Activated naive CD8-positive, alpha-beta T cell treated with anti-CD3 and anti-CD28 coated beads, Interleukin-2, amount 50 U/mL, for 16 hours (primary cell): ENCODE measurements around the gene ATP6V0E1.
"Not testable (repeated sequence)": the region's sequence is repeated elsewhere in the genome, so short reads cannot be mapped to it uniquely, and the experiment has no call there.

Experiments
- DNase-seq: peaks from one replicate; pipeline ENCODE4 v3.0.0-alpha.2; 2020; ENCODE audit warnings: low read depth, low spot score

ATP6V0E1 gene

DNA sequence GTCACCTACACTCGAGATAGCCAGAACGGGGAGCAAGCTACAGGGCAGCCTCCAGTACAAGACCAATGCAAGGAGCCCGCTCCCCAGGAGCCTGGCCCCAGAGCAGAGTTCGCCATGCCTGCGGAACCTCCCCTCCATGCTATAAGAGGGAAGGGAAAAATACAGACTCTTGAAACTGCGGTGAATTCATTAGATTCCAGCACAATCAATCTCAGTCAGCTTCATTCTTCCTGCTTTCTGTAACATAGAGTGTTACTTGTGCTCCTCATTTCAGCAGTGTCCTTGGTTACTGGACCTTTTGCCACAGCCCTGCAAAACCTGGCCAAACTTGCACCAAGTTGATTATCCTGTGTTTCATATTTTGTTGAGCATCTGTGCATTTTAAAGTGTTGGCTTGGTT lies 50.4 kb downstream of the ATP6V0E1 start:
- no peak for DNase-seq

DNA sequence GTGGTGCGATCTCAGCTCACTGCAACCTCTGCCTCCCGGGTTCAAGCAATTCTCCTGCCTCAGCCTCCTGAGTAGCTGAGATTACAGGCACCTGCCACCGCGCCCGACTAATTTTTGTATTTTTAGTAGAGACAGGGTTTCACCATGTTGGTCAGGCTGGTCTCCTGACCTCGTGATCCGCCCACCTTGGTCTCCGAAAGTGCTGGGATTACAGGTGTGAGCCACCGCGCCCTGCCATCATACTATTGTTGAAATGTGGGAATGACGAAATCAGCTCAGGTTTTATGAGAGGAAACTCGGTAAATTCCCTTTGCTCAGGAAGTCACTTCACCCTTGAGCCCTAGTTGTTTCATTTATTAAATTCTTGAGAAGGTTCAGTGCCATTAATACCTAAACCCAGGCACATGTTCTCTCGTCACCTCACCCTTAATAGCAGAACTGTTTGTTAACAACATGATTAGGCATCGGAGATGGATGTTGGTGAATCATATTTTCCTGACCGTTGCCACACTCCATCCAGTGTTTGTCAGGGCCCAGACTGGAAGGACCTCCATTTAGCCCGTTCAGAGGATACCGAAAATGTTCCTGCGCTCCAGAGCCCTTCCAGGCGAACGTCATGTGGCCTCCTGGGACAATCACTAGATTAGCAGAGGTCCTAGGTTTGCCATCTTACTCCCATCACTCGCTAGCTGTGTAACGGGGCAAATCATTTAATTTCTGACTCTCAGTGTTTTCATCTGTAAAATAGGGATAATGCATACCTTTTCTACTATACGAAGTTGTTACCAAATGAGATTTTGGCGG lies 52.5 kb downstream of the ATP6V0E1 start:
- no peak for DNase-seq

DNA sequence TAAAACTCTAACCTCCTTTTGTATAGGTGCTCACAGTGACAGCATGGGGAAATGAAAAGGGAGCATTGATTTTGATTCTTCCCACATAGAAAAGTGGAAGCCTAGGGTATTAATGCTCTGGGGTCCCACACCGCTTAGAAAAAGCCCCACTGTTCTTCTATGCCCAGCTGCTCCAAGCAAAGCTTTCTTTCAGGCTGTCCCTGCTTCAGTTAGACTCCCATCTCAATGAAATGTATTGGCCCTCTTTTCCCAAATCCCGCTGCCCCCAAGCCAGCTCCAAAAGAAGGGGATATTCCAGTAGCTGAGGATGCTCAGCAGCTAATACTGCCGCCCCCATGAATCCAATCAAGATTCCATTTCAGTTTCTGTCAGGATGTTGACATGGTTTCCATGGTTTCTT lies 55.6 kb downstream of the ATP6V0E1 start:
- DNase-seq, result no peak

DNA sequence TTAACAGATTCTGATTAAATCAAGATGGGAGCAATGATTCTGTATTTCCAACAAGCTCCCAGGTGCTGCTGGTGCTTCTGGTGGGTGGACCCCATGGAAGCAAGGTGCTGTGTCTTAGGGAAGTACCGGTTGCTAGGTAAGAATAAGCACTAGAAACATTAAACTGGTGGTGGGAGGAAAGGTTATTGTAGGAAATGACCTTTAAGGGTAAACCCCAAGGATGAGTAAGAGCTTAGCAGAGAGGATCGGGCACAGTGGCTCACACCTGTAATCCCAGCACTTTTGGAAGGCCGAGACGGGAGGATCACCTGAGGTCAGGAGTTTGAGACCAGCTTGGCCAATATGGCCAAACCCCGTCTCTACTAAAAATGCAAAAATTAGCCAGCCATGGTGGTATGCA lies 56.4 kb downstream of the ATP6V0E1 start:
- DNase-seq, result no peak

DNA sequence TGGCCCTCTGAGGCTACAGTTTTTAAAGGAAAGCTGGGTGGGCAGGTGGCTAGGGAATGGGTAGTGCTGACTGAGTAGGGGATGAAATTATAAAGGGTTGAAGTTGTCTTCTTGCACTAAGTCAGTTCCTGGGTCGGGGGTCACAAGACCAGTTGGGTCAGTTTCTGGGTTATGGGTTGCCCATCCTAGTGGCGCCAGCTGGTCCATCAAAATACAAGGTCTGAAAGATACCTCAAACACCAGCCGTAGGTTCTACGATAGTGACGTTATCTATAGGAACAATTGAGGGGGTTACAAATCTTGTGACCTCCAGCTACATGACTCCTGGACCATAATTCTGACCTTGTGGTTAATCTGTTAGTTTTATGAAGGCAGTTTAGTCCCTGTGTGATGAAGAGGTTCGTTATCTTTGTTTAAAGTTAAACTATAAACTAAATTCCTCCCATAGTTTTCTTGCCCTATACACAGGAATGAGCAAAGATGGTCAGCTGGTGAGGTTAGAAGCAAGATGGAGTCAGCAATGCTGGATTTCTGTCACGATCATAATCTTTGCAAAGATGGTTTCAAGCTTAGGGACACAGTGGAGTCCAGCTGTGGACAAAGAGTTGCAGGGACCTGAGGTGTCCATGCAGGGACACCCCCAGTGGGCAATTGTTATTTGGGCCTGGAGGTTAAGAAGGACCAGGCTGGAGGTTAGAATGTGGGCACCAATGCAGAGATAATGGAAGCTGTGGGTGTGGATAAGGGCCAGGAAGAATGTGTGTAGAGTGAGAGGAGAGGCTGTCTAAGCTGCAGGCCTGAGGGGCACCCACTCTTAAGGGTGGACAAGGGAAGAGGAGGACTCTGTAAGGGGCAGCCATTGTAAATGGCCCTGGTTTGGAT lies 58.6 kb downstream of the ATP6V0E1 start:
- no peak for DNase-seq

DNA sequence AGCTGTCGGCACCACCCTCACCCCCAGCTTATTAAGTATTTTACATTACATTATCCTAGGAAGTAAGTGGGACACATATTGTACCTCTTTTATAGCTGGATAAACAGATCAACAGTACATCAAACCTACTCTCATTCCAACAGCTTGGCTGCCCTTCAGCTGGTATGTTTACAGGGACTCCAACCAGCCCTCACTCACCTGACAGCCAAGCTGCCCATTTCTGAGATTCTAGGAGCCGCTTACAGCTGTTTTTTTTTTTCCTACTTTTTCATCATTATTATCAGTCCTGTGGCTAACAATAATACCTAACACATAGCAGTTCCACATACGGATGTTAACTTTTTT lies 59.2 kb downstream of the ATP6V0E1 start:
- DNase-seq, result no peak

DNA sequence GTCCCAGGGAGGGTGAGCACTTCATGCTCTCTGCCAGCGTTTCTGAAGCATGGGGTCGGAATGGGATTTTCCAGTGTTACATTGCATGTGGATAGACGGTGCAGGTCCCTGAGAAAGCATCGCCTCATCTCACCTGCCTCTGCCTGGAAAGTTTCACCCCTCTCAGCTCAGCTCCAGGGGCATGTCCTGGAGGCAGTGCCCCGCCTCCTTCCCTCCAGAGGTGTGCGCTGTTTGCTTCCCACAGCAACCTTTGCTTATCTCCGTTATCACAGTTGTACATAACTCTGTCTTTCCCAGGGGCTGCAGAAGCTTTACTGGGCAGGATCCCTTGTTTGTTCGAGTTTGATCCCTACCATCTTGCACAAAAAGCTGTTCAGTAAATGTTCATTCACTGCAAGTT lies 61.9 kb downstream of the ATP6V0E1 start:
- no peak for DNase-seq

DNA sequence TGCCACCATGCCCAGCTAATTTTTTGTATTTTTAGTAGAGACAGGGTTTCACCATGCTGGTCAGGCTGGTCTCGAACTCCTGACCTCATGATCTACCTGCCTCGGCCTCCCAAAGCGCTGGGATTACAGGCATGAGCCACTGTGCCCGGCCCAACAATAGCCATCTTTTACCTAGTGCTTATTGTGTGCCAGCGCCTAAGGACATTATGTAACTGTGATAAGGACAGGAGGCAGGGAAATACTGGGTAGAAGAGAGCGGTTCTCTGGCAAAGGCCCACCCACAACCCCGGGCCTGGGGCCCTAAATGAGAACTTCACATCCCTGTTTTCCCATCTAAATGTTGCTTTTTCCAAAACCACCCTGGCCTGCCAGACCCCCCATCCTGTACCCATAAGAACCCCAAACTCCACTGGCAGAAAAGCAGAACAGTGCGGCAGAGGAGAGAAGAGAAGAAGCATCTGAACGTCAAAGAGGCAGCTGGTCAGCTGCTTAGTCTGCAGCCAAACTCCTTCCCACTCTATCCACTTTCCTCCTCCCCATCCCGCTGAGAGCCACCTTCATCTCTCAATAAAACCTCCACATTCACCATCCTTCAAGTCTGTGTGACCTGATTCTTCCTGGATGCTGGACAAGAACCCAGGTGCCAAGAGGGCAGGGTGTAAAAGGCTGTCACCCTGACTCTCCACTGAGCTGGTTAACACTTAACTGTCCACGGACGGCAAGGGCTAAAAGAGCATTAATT lies 63.7 kb downstream of the ATP6V0E1 start:
- not testable (repeated sequence) for DNase-seq

DNA sequence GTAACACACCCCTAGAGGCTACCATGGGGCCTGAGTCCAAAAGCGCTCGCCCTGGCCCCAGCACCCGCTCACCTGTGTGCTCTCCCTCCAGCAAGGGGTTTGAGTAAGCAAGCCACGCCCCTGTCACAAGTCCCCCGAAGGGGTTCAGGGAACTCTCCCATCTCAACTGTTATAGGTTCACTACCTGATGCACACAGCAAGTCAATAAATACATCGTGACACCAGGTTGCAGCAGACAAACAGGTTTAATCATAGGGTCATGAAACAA lies 64.2 kb downstream of the ATP6V0E1 start:
- DNase-seq, result no peak

DNA sequence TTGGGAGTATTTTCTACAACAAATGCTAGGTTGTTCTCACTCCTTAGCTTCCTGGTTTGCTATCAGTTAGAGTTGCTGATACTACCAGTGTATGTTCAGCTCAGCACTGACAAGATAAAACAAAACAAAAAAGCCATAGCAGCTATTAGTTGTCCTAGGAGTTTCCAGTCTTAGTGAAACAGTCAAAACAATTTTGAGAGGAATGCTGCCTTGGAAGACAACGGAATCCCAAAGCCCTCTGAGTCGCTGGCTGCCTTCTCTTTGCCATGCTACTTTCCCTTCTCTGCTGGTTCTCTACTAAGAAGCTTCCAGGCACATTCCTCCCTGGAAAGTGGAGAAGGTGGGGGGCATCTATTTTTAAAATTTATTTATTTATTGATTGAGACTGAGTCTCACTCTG lies 67.2 kb downstream of the ATP6V0E1 start:
- DNase-seq, result no peak

DNA sequence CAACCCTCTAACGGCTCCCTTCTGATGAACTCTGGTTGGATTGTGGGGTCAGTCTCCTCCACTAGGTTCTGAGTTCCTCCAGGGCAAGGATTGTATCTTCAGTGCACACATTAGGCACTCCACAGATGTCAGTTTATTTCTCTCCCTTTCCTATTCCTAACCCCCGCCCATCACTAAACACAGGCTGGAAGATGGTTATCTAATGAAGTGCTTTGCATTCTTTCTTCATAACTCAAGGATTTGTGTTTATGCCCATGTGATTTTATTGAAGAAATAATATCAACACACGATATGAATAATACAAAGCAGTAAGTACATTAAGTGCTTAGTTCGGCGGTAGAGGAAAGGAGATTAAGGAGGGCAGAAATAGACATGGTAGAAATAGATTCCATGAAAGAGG lies 68.2 kb downstream of the ATP6V0E1 start:
- DNase-seq, result no peak

DNA sequence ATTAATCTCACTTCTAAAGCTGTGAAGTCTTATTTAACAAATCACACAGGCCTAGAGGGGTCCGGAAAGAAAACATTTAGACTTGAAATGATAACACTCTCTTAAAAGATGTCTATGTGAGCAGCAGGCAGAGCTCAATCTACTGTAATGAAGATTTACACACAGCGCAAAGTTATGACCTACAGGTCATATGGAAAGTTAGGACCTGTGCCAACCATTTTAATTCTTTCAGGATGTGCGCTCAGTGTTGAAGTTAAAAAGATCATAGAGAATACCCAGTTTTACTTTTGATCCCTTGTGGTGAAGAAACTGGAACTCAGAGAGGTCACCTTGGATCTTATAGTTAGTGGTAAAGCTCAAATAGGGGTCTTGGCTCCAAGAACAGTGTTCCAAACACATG lies 69.5 kb downstream of the ATP6V0E1 start:
- no peak for DNase-seq

DNA sequence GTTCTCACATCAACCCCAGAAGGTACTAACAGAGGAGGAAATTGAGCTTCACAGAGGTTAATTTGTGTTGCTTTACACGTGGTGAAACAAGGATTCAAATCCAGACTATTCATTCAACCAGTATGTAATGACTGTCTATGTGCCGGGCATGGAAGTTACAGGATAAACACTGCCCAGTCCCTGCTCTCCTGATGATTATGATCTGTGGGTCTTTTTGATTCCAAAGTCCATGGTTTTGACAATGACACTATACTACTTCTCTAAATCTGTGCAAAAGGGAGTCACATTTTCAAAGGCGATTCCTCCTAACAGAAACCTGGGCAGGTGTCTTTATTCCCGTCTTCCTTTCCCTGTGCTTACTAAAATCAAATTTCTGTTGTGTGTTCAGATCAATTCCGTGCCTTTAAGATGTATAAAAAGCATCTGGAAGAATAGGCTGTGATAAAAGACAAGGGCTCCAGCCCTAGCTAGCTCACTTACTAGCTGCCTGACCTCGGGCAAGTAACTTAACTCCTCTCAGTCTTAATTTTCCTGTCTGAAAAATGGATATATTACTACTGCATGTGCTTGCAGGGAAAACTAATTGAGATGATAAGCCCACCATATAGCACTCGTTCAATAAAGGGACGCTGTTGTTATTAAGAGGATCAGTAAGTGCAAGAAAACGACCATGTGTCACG lies 71.6 kb downstream of the ATP6V0E1 start:
- no peak for DNase-seq

DNA sequence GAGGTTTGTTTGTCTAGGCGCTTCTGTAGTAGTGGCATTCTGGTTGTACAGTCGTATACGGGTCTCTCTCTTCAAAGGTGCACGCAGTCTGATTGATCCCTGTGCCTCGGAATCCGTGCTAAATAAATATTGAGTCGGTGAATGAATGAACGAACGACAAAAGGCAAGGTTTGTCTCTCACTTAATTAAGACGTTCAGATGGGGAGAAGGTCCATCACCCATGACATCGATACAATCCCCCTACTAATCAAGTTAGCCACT lies 72.1 kb downstream of the ATP6V0E1 start:
- DNase-seq, result no peak

DNA sequence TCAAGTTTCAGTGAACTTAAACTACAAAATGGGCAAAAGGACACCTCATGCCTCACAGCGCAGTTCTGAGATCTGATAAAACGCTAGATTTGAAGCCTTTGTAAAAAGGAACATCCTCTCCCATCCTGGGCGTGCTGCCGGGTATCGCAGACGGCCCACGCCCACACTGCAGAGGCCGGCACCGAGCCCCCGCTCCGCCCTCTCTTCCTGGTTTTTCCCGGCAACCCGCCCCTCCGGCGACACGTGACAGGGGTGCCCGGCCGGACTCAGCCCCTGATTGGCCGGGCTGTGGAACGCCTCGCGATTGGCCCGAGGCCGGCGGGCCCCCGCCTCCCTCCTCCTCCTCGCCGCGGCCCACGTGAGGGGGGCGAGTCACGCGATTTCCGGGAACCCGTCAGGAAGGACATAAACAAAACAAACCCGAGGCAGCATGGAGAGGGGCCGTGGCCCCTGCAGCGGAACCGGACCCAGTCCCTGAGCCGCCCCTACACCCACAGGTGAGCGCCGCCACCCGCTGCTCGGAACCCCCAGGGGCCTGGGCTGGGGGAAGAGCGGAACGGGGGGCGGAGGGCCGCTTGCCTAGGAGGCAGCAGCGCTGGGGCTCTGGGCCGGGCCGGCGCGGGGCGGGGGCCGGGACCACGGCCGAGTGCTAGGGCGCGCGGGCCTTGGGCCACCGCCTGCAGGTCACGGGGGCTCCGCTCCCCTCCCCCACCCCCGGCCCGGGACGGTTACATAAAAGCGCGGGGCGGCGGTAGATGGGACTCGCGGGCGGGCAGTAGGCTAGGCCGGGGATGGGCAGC lies 72.6 kb downstream of the ATP6V0E1 start, which contains the start of gene CREBRF:
Gene CREBRF, plus strand, starts transcription at position 370 of the 800 bp plus-strand sequence. CDS start 24,424 bp downstream, outside the sequence.
- peak; percentile 95 for DNase-seq

DNA sequence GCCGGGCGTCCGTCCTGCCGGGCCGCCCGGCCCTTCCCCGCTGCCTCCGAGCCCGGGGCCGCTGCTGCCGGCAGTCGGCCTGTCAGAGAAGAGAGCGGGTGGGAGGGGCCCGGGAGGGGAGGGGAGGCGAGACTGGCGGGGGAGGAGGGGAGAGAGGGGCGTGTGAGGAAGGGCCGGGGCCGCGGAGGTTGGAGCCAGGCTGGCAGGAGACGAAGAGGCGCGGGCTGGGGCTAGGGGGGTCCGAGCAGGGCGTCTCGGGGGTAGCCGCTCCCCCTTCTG lies 73.2 kb downstream of the ATP6V0E1 start:
- DNase-seq, result no peak

DNA sequence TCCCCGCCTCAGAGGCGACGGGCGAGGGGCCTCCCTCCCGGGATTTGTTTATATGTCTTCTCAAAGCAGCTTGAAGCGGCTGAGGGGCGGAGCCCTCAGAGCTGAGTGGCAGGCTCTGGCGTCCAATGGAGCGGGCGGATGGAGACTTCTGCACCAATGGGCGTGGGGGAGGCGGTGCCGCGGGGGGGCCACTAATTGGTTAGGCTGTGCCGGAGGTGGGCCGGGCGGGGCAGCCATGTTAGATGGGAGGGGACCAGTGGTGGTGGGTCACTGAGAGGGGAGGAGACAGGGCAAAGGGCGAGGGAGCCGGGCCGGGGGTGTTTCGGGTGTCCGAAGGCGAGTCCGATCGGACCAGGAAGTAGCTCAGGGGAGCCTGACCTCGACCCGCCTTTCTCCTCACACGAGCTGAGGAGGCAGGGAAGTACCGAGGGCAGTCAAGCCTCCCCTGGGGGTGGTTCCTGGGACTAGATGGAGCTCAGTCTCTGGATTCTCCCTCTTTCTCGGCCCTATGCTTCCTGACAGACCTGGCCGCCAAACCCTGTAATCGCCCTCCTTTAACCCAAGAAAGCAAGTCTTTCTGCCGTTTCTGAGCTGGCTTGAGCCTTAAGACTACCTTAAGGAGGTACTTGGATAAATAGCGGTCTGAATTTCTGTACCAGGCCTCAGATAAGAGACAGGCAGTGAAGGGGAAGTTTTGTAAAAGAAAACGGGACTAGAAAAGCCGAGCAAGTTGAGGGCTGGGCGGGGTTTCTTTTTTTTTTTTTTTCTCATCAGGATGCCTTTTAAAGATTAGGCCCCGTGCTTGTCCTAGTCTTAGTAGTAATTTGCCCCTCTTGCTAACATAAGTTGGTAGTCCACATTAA lies 73.7 kb downstream of the ATP6V0E1 start:
- DNase-seq, result peak; percentile 99

DNA sequence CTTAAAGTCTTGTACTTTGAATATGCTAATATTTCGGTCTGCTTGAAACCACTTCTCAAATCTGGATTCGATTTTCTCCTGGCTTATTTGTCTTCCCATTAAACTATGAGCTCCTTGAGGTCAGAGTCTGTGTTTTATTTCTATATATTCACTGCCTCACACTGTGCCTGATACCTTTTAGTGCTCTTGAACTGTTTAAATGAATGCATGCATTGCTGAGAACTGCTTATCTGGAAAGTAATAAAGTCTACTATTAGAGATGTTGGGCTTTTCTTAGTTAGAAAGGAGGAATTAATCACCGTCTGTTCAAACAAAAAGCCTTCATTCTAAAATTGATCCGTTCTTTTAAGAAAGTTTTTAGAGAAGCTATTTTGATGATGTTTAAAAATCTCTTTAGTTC lies 78.6 kb downstream of the ATP6V0E1 start:
- DNase-seq, result no peak

DNA sequence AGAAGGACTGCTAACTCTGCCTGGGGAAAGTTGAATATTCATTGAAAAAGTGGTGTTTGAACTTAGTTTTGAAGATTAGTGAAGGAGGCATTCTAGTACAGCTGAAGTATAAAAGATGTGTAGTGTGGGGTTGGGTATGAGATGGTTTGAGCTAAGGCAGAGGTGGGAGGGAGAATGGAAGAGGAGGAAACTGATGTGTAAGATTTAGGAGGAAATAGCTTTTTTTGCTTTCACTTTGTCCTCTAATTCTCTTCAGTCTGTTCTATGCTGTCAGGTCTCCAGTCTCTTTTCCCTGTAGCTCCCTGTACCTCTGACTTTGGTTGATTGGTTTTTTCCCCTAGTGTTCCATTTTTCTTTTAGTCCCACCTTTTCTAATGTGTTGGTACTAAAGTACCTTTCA lies 81.6 kb downstream of the ATP6V0E1 start:
- DNase-seq, result no peak

DNA sequence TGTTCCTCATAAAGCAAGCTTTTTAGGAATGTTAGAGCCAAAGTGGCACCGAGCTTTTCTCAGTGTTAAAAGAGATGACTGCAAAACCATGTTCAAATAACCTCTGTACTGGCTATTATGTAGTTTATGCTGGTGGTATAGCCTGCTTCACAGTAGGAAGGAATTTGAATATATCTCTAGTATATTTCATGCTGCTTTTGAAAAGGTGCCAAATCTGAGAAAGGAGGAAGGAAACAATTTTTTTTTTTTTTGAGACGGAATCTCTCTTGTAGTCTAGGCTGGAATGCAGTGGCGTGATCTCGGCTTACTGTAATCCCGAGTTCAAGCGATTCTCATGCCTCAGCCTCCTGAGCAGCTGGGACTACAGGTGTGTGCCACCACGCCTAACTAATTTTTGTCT lies 86.1 kb downstream of the ATP6V0E1 start:
- no peak for DNase-seq
